Endometrial microvascular endothelial cells (primary cell): ENCODE results near the gene PDE7B. TPM values are rescaled to one million over a fixed set of nuclear protein-coding genes. Genes with fewer than 3 reads are reported as not detected.

Experiments
- in situ Hi-C: cut with HindIII; loops from 2 replicates; pipeline ENCODE4 v1.10.0; 2017; ENCODE audit warnings: low sequenced_read_pairs, low pct_unique_long_range_greater_than_20kb; ENCODE audit errors: inconsistent ontology term
- total RNA-seq: library from RNA; depleted of rRNA; stranded (reverse); fragments of >200 nt; gene quantifications from one replicate; pipeline ENCODE4 v1.2.3, GENCODE V29; 2015; ENCODE audit errors: inconsistent ontology term

The PDE7B gene
- total RNA-seq, 1 donor from 2014 or later: 17.9 TPM

GRCh38 chr6:135953818-135954217, 102.3 kb downstream of the PDE7B start:
- in situ Hi-C loops: no loop called here

DNA sequence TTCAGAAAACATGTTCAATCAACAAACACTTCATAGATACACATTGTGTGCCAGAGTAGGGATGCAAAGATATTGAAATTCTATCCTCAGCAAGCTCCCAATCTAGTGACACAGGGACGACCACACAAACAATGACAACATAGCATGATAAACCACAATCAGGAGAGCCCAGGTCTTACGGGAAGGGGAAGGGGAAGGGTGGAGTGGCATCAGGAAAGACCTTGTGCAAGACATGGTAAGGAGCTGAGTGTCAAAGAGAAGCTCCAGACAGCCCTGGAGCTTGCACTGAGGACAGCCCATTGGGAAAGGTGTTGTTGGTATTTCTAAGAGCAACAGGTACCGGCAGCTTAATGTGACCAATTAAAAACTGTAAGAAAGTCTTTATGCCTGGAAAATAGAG, 103.6 kb downstream of the PDE7B start:
- in situ Hi-C loops: no loop called here

DNA sequence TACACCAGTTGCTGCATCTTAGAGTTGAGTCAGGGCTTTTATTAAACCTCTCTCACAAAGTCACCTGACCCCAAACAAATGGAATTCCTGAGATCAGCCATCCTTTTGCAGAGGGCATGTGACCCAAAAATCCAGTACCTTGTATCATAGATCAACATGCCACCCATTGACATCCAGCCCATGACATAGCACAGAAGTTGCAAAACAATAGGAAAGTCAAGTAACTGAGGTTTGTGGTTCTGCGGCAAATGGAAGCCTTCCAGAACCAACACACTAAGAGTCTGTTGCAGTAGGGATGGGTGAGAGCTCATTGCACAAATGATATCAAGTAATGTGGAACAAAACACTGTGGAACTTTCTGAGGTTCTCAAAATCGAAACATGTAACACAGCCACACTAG, 111.2 kb downstream of the PDE7B start:
- in situ Hi-C loops: no loop called here

DNA sequence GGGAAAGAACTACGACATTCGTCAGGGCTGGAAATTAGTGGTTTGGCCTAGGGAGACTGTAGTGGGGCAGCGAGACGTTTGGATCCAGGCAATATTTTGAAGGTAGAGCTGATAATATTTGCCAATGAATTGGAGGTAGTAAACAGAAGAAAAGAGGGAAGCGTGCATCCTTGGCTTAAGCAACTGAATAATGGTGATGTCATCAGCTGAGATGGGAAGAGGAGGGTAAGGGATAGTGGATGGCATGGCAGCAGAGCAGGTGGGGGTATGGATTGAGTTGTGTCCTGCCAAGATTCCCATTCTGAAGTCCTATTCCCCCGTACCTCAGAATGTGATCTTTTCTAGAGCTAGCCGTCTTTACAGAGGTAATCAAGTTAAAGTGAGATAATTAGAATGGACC, 119.2 kb downstream of the PDE7B start:
- in situ Hi-C loops: no loop called here

GRCh38 chr6:135971351-135971750, 119.8 kb downstream of the PDE7B start:
- in situ Hi-C loops: no loop called here

DNA sequence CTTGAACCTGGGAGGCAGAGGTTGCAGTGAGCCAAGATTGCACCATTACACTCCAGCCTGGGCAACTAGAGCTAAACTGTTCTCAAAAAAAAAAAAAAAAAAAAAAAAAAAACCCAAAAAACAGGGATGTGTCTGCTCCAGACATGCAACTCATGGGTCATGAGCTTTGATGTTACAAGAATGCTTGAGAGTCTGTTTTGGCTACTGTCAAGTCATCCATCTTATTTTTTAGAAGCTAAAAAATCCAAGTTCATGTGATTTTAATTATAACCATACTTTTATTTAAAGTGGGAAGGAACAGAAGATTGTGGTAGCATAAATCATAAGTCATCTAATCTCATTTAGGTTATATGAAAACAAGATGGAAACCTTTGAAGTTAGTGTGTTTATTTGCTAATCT, 120.6 kb downstream of the PDE7B start:
- in situ Hi-C loops: no loop called here

DNA sequence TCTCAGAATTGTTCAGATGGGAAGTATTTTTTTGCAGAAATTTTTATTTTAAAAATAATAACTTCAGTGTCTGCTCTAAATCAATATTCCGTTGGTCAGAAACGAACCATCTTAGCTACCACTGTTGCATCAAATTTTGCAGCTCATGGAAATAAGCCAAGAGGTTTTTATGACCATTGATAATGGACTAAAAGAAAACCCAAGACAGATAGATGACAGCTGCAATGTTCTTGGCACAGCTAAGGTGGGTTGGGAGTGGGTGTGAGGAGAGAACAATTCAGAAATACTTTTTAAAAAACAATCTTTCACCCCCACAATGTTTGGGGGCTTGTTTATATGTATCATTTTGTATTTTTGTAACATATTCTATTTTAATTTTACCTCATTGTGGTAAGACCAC, 121.1 kb downstream of the PDE7B start:
- in situ Hi-C loops: no loop called here

DNA sequence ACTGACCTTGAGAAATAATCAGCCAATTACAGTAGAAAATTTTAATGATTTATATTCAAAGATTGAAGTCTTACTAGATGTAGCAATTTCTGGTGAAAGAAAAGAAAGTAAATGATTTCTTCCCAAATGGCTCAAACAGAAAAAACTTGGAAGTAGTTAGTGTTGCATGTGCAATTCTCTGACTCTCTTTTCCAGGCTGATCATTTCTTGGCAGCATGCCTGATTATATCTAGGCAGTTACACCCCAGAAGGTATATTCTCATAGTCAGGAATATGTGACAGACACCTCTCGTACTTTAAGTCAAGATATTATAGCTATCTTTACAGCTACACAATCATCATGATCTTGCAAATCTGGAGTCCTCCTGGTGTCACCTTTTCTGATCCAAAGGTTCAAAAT, 122.9 kb downstream of the PDE7B start:
- in situ Hi-C loops: no loop called here

DNA sequence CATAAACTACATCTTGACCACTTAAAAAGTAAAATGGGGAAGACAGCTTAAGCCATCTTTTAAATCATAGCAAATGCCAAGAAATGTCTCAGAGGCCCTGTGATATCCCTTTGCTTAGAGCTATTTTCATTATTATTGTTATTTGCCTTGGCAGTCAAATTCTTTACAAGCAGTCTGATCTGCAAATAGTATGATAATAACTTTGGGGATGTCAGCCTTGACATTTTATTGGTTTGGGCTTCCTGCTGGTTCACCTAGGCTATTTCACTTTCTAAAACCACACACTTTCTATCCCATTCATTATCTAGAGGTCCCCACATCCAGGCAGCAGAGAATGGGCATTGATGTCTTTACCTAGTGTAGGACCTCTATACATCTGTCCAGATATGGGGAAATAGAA, 125.1 kb downstream of the PDE7B start:
- in situ Hi-C loops: no loop called here

DNA sequence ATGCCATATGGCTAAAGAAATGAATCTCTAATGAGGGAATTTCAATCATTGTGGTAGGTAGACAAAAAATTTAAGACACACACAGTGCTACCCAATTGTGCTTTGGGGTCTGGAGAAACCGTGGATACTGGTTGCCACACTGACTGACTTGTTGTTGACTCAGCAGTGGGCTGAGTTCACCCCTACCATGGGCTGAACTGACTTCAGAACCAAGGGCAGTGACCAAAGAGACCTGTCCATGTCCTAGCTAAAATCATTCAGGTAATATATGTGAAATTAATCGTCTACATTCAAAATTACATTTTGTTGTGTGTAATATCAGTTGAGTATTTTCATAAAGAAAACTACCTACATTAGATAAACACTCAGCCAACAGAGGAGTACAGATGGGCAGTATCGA, 131.6 kb downstream of the PDE7B start:
- in situ Hi-C loops: no loop called here

- in situ Hi-C loops: no loop called here
Measured at GRCh38 chr6:135983718-135984343, 132.3 kb downstream of the PDE7B start.

DNA sequence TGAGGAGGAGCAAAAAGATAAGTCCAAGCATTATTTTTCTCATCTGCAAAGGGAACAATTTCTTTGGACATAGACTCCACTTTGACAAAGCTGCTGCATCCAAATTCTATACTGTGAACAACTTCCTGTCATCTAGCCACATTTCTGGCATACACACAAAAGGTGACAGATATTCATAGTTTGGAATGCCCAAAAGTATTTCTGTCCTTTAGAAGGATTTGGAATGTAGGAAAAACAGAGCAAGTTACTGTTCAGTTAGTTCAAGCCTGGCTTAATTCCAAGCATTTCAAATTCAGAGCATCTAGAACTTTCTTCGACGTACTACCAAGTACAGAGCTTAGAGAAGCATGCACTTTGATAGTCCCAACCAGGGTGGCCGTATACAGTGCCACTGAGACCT, 134.0 kb downstream of the PDE7B start:
- in situ Hi-C loops: no loop called here

- in situ Hi-C loops: no loop called here
Measured at GRCh38 chr6:135987226-135987625, 135.7 kb downstream of the PDE7B start.

GRCh38 chr6:135990439-135990838, 138.9 kb downstream of the PDE7B start:
- in situ Hi-C loops: no loop called here

- in situ Hi-C loops: no loop called here
Measured at GRCh38 chr6:135990855-135991464, 139.5 kb downstream of the PDE7B start.

DNA sequence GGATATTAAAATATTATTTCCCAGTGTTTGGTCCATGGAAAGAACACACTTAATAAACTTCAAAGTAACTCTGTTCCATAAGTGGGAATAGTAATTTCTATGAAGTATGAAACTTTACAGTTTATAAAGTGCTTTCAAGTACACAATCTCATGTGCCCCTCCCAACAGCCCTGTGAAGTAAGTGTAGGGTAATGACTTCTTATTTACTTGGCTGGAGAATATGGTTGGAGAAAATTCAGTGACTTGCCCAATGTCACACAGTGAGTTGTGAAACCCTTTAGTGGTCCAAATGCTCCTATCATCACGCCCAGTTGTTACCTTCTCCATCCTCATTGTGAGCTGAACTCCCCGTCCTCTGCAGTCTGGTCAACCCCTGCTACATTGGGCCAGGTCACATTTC, 141.2 kb downstream of the PDE7B start:
- in situ Hi-C loops: no loop called here

DNA sequence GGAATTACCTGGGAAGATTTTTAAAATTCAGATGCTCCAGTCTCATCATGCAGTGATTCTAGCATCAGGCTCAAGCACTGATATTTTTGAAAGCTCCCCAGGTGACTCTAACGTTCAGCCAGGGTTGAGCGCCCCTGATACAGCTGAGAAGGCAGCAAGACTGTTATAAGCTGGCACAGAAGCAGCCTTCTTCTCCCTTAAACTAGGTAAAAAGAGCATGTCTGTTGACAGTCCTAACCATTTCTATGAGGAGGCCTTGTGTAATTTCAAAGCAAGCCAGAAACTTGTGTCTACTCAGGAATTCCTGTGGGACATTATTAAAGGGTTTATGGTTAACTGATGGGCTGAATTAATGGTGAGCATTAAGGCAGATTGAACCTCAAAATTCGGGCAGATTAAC, 141.9 kb downstream of the PDE7B start:
- in situ Hi-C loops: no loop called here

DNA sequence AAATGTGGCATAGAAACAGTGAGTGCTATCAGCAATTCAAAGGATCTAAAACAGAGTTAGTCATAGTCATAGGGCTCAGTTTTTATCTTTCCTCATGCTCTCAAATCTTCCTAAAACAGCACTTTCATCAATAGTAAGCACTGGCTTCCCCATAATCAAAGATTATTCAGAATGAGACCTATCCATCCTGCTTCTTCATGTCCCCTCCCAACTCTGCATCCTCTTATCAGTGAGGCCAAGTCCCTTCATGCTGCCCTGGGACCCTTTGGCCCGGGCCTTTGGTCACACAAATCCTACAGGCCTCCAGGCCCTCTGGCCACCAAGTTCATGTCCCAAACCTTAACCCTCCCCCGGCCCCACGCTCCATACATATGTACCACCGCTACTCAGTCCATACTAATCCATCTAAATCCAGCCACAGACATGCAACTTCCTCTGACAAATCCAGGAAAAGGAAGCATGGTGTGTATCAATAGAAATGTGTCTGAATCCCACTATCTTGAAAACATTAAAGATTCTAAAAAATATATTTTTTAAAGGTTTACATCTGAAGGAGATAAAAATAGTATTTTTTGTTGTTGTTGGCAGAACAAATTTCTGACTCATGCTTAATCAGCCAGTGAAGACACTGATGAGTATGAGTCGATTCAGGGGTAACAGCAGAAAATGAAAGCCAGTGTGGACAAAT, 143.5 kb downstream of the PDE7B start:
- in situ Hi-C loops: no loop called here

DNA sequence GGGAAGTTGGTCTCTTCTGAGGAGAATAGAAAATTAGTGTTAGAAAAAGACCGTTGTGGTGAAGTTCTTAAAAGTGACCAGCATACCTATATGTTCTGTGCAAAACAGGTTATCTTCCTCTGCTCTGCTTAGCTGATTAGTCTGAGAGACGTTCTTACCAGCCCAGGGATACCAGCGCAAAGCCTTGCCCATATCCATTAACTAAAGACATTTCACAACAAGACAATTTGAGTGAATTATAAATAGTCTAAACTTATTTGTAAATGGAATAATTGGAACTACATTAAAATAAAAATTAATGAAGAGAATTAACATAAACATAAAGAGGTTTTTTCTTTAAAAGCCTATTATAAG, 144.0 kb downstream of the PDE7B start:
- in situ Hi-C loops: no loop called here

GRCh38 chr6:135996668-135997067, 145.2 kb downstream of the PDE7B start:
- in situ Hi-C loops: no loop called here

DNA sequence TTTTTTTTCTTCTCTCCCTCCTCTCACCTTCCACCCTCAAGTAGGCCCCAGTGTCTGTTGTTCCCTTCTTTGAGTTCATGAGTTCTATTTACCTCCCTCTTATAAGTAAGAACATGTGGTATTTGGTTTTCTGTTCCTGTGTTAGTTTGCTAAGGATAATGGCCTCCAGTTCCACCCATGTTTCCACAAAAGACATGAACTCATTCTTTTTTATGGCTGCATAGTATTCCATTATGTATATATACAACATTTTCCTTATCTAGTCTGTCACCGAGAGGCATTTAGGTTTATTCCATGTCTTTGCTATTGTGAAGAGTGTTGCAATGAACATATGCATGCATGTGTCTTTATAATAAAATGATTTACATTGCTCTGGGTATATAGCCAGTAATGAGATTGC, 147.9 kb downstream of the PDE7B start:
- in situ Hi-C loops: no loop called here
